A549 (cell line): ENCODE data around the gene RPL32.

Experiments
- CEBPB ChIP-seq, 2 experiments: fragments of >200 bp in 1 of 2; sonication (Bioruptor Twin) in 1 of 2; formaldehyde crosslinking in 1 of 2; IDR thresholded peaks; 2 replicates each; pipeline ENCODE4 v1.6.1; 2012 to 2016
- HDAC2 ChIP-seq: fragments of 200-600 bp; sonication (generic); IDR thresholded peaks from 2 replicates; pipeline ENCODE4 v1.6.1; 2016
- MAFK ChIP-seq: fragments of 450-650 bp; IDR thresholded peaks from 2 replicates; pipeline ENCODE4 v1.6.1; 2014; ENCODE audit not compliant: partially characterized antibody
- POLR2A ChIP-seq: IDR thresholded peaks from 2 replicates; pipeline ENCODE4 v1.6.1; 2012; ENCODE audit warnings: mild to moderate bottlenecking, low read length
- RAD21 ChIP-seq, 2 experiments: fragments of >200 bp in 1 of 2; sonication (Bioruptor Twin) in 1 of 2; formaldehyde crosslinking in 1 of 2; IDR thresholded peaks in 1 of 2; conservative IDR thresholded peaks in 1 of 2; 2 replicates in 1 of 2; 3 replicates in 1 of 2; pipeline ENCODE4 v1.6.1; 2012 to 2018; ENCODE audit warnings: inconsistent platforms in 1 of 2
- RFX5 ChIP-seq: fragments of 450-650 bp; IDR thresholded peaks from 2 replicates; pipeline ENCODE4 v1.7.1; 2014; ENCODE audit warnings: antibody characterized with exemption, mild to moderate bottlenecking, moderate library complexity
- TF ChIP-seq, protein P1 (sequence below): fragments of >200 bp; sonication (Bioruptor Twin); formaldehyde crosslinking; IDR thresholded peaks from 3 replicates; pipeline ENCODE4 v1.5.1; 2016
- TF ChIP-seq, protein P2 (sequence below): fragments of 200-600 bp; sonication (generic); IDR thresholded peaks from 2 replicates; pipeline ENCODE4 v1.6.1; 2016; ENCODE audit warnings: antibody characterized with exemption, mild to moderate bottlenecking, moderate library complexity
- TF ChIP-seq, protein P3 (sequence below): fragments of 450-650 bp; IDR thresholded peaks from 2 replicates; pipeline ENCODE4 v1.6.1; 2014; ENCODE audit warnings: antibody characterized with exemption
- TF ChIP-seq, protein P4 (sequence below): IDR thresholded peaks from 2 replicates; pipeline ENCODE4 v1.6.1; 2012
- TF ChIP-seq, protein P5 (sequence below): fragments of 250-450 bp; sonication (Bioruptor Pico); IDR thresholded peaks from 2 replicates; pipeline ENCODE4 v1.5.0; 2020; ENCODE audit warnings: low read depth, mild to moderate bottlenecking, moderate library complexity

DNA sequence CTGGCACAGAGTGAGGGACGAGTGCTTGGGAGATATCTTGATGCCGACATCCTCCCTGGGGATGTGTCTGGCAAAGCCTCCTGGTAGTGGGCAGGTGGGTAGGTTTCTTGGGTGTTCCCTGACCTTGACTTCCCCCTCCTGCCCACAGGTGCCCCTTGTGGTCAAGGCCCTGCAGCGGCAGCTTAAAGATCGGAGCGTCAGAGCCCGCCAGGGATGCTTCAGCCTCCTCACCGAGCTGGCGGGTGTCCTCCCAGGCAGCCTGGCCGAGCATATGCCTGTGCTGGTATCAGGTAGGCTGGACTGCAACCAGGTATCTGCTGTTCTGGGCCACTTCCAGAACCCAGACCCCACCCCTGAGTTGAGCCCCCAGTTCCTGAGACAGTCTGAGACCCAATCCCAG lies 25.6 kb downstream of the RPL32 start:
- TF ChIP-seq, protein P1, sequence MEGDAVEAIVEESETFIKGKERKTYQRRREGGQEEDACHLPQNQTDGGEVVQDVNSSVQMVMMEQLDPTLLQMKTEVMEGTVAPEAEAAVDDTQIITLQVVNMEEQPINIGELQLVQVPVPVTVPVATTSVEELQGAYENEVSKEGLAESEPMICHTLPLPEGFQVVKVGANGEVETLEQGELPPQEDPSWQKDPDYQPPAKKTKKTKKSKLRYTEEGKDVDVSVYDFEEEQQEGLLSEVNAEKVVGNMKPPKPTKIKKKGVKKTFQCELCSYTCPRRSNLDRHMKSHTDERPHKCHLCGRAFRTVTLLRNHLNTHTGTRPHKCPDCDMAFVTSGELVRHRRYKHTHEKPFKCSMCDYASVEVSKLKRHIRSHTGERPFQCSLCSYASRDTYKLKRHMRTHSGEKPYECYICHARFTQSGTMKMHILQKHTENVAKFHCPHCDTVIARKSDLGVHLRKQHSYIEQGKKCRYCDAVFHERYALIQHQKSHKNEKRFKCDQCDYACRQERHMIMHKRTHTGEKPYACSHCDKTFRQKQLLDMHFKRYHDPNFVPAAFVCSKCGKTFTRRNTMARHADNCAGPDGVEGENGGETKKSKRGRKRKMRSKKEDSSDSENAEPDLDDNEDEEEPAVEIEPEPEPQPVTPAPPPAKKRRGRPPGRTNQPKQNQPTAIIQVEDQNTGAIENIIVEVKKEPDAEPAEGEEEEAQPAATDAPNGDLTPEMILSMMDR, result no peak
- TF ChIP-seq, protein P2, sequence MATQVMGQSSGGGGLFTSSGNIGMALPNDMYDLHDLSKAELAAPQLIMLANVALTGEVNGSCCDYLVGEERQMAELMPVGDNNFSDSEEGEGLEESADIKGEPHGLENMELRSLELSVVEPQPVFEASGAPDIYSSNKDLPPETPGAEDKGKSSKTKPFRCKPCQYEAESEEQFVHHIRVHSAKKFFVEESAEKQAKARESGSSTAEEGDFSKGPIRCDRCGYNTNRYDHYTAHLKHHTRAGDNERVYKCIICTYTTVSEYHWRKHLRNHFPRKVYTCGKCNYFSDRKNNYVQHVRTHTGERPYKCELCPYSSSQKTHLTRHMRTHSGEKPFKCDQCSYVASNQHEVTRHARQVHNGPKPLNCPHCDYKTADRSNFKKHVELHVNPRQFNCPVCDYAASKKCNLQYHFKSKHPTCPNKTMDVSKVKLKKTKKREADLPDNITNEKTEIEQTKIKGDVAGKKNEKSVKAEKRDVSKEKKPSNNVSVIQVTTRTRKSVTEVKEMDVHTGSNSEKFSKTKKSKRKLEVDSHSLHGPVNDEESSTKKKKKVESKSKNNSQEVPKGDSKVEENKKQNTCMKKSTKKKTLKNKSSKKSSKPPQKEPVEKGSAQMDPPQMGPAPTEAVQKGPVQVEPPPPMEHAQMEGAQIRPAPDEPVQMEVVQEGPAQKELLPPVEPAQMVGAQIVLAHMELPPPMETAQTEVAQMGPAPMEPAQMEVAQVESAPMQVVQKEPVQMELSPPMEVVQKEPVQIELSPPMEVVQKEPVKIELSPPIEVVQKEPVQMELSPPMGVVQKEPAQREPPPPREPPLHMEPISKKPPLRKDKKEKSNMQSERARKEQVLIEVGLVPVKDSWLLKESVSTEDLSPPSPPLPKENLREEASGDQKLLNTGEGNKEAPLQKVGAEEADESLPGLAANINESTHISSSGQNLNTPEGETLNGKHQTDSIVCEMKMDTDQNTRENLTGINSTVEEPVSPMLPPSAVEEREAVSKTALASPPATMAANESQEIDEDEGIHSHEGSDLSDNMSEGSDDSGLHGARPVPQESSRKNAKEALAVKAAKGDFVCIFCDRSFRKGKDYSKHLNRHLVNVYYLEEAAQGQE, result no peak
- TF ChIP-seq, protein P3, sequence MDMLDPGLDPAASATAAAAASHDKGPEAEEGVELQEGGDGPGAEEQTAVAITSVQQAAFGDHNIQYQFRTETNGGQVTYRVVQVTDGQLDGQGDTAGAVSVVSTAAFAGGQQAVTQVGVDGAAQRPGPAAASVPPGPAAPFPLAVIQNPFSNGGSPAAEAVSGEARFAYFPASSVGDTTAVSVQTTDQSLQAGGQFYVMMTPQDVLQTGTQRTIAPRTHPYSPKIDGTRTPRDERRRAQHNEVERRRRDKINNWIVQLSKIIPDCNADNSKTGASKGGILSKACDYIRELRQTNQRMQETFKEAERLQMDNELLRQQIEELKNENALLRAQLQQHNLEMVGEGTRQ, result no peak
- TF ChIP-seq, protein P4, sequence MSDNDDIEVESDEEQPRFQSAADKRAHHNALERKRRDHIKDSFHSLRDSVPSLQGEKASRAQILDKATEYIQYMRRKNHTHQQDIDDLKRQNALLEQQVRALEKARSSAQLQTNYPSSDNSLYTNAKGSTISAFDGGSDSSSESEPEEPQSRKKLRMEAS, result no peak
- TF ChIP-seq HDAC2 (no peak), RFX5 (no peak), POLR2A (no peak), CEBPB (IDR thresholded peaks at IDR 0.05) (no peak), MAFK (no peak), RAD21 (conservative IDR thresholded peaks at IDR 0.05 in 1 of 2, IDR thresholded peaks at IDR 0.05 in 1 of 2) (no peak)
- TF ChIP-seq, protein P5, sequence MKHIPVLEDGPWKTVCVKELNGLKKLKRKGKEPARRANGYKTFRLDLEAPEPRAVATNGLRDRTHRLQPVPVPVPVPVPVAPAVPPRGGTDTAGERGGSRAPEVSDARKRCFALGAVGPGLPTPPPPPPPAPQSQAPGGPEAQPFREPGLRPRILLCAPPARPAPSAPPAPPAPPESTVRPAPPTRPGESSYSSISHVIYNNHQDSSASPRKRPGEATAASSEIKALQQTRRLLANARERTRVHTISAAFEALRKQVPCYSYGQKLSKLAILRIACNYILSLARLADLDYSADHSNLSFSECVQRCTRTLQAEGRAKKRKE (CRISPR knock-in tag), result no peak
